HepG2 (cell line): ENCODE measurements around the gene ZNF101. TPM values are rescaled to one million over a fixed set of nuclear protein-coding genes. Genes with fewer than 3 reads are reported as not detected.
A peak's percentile ranks its signal among the peaks of the same experiment; 100 is the strongest.

Experiments
- AGO1 ChIP-seq: fragments of 200-400 bp; formaldehyde crosslinking; IDR thresholded peaks from 2 replicates; pipeline ENCODE4 v1.6.1; 2017; ENCODE audit warnings: mild to moderate bottlenecking, low read depth, low read length, moderate library complexity; ENCODE audit not compliant: poor library complexity, severe bottlenecking
- FOXC1 ChIP-seq: sonication (generic); formaldehyde crosslinking; IDR thresholded peaks from 2 replicates; pipeline ENCODE4 v1.8.0; 2022; ENCODE audit warnings: mild to moderate bottlenecking, missing genetic modification reagents, borderline replicate concordance
- LCORL ChIP-seq, 2 experiments: fragments of 450-650 bp in 1 of 2; sonication (generic) in 1 of 2; formaldehyde crosslinking in 1 of 2; IDR thresholded peaks; 2 replicates each; pipeline versions ENCODE4 v1.5.0 to v1.6.1; 2017 to 2020; ENCODE audit warnings: antibody characterized with exemption in 1 of 2, missing genetic modification reagents in 1 of 2
- RBAK ChIP-seq: sonication (generic); formaldehyde crosslinking; IDR thresholded peaks from 2 replicates; pipeline ENCODE4 v1.5.1; 2020; ENCODE audit warnings: mild to moderate bottlenecking, missing genetic modification reagents
- THYN1 ChIP-seq: sonication (generic); formaldehyde crosslinking; IDR thresholded peaks from 2 replicates; pipeline ENCODE4 v1.8.1; 2023; ENCODE audit warnings: low read depth, mild to moderate bottlenecking, moderate library complexity, missing genetic modification reagents, borderline replicate concordance
- ZNF207 ChIP-seq: fragments of 450-650 bp; IDR thresholded peaks from 2 replicates; pipeline ENCODE4 v1.6.1; 2016; ENCODE audit warnings: antibody characterized with exemption, borderline replicate concordance
- polyA plus RNA-seq, 8 experiments: library from polyadenylated mRNA; depleted of rRNA in 3 of 8; stranded (reverse) in 7 of 8; unstranded in 1 of 8; fragments of >200 nt; fragmentation: Illumina TruSeq in 4 of 8; extraction: Trizol in 4 of 8; gene quantifications; 2 replicates each; pipeline versions ENCODE4 v1.2.1 to v1.2.3, GENCODE V29; 2011 to 2016; ENCODE audit warnings: low read depth in 4 of 8, missing spikeins in 1 of 8, mixed read lengths in 1 of 8; ENCODE audit not compliant: insufficient read depth in 1 of 8
- total RNA-seq, 5 experiments: library from RNA; depleted of rRNA; stranded (reverse); fragments of >200 nt; fragmentation: Illumina TruSeq; extraction: Trizol; gene quantifications; 2 replicates each; pipeline ENCODE4 v1.2.3, GENCODE V29; 2016; ENCODE audit warnings: low read depth in 1 of 5
- TF ChIP-seq, protein P1 (sequence below): sonication (generic); formaldehyde crosslinking; IDR thresholded peaks from 2 replicates; pipeline ENCODE4 v1.5.0; 2020; ENCODE audit warnings: mild to moderate bottlenecking, missing genetic modification reagents, borderline replicate concordance
- TF ChIP-seq, protein P2 (sequence below): sonication (generic); formaldehyde crosslinking; IDR thresholded peaks from 2 replicates; pipeline ENCODE4 v1.4.0; 2020; ENCODE audit warnings: low read depth, mild to moderate bottlenecking, missing genetic modification reagents
- TF ChIP-seq, protein P3 (sequence below): sonication (generic); formaldehyde crosslinking; IDR thresholded peaks from 2 replicates; pipeline ENCODE4 v1.4.0; 2020; ENCODE audit warnings: missing genetic modification reagents, mild to moderate bottlenecking, borderline replicate concordance

Gene ZNF101
- total and polyA plus RNA-seq, 2 of the 13 experiments (the other 11 are each of a cell fraction or from before 2014, with no cell fraction given) = 12.9 to 28.9 TPM

DNA sequence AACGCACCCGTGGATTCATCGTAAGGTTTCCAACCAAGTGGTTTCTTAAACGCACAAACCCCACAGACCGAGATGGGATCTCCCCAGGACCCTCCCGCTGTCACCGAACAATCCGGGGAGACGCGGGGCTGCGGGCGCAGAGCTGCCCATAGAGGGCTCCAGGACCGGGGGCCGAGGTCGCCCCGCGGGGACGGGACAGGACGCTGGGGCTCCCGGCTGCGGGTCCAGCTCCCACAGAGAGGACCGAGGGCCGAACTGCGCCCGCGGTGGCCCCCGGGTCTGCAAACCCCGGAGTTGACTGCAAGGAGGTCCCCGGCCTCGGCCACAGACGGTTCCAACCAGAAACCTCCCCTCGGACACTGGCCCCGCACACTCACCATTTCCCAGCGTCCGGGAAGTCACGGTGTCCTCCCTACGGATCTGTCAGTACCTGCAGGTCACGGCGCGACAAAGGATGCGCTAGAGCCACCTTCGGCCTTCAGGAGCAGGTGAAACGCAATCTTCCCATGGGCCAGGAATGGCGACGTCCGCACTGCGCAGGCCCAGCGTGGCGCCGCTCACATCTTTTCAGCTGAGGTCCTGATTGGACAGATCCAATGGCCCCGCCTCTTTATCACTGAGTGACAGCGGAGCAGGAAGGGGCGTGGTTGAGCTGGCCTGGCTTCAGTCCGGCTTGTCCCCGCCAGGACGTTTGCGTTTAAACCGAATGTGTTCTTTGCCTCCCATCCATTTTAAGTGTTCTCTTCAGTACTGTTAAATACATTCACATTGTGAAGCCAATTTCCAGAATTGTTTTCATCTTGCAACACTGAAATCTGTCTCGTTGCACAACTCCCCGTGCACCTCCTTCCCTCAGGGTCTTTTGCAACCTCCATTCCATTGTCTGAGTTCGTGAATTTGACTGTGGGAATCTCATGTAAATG lies 64.2 kb downstream of the ZNF101 start, which contains the start of gene ZNF14 (continued):
- TF ChIP-seq, protein P1, sequence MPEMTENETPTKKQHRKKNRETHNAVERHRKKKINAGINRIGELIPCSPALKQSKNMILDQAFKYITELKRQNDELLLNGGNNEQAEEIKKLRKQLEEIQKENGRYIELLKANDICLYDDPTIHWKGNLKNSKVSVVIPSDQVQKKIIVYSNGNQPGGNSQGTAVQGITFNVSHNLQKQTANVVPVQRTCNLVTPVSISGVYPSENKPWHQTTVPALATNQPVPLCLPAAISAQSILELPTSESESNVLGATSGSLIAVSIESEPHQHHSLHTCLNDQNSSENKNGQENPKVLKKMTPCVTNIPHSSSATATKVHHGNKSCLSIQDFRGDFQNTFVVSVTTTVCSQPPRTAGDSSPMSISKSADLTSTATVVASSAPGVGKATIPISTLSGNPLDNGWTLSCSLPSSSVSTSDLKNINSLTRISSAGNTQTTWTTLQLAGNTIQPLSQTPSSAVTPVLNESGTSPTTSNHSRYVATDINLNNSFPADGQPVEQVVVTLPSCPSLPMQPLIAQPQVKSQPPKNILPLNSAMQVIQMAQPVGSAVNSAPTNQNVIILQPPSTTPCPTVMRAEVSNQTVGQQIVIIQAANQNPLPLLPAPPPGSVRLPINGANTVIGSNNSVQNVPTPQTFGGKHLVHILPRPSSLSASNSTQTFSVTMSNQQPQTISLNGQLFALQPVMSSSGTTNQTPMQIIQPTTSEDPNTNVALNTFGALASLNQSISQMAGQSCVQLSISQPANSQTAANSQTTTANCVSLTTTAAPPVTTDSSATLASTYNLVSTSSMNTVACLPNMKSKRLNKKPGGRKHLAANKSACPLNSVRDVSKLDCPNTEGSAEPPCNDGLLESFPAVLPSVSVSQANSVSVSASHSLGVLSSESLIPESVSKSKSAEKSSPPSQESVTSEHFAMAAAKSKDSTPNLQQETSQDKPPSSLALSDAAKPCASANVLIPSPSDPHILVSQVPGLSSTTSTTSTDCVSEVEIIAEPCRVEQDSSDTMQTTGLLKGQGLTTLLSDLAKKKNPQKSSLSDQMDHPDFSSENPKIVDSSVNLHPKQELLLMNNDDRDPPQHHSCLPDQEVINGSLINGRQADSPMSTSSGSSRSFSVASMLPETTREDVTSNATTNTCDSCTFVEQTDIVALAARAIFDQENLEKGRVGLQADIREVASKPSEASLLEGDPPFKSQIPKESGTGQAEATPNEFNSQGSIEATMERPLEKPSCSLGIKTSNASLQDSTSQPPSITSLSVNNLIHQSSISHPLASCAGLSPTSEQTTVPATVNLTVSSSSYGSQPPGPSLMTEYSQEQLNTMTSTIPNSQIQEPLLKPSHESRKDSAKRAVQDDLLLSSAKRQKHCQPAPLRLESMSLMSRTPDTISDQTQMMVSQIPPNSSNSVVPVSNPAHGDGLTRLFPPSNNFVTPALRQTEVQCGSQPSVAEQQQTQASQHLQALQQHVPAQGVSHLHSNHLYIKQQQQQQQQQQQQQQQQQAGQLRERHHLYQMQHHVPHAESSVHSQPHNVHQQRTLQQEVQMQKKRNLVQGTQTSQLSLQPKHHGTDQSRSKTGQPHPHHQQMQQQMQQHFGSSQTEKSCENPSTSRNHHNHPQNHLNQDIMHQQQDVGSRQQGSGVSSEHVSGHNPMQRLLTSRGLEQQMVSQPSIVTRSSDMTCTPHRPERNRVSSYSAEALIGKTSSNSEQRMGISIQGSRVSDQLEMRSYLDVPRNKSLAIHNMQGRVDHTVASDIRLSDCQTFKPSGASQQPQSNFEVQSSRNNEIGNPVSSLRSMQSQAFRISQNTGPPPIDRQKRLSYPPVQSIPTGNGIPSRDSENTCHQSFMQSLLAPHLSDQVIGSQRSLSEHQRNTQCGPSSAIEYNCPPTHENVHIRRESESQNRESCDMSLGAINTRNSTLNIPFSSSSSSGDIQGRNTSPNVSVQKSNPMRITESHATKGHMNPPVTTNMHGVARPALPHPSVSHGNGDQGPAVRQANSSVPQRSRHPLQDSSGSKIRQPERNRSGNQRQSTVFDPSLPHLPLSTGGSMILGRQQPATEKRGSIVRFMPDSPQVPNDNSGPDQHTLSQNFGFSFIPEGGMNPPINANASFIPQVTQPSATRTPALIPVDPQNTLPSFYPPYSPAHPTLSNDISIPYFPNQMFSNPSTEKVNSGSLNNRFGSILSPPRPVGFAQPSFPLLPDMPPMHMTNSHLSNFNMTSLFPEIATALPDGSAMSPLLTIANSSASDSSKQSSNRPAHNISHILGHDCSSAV = no peak
- no peak for TF ChIP-seq RBAK (CRISPR knock-in tag)
- no peak for TF ChIP-seq ZNF207
- no peak for TF ChIP-seq FOXC1 (CRISPR knock-in tag)
- no peak for TF ChIP-seq AGO1
- TF ChIP-seq, protein P2, sequence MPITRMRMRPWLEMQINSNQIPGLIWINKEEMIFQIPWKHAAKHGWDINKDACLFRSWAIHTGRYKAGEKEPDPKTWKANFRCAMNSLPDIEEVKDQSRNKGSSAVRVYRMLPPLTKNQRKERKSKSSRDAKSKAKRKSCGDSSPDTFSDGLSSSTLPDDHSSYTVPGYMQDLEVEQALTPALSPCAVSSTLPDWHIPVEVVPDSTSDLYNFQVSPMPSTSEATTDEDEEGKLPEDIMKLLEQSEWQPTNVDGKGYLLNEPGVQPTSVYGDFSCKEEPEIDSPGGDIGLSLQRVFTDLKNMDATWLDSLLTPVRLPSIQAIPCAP (CRISPR knock-in tag) = no peak
- no peak for TF ChIP-seq LCORL (IDR thresholded peaks at IDR 0.05)
- 0 out of 2 replicates have a peak, but pooled peaks have one; percentile 43 for TF ChIP-seq LCORL (CRISPR knock-in tag; IDR thresholded peaks at IDR 0.05)
- TF ChIP-seq, protein P3, sequence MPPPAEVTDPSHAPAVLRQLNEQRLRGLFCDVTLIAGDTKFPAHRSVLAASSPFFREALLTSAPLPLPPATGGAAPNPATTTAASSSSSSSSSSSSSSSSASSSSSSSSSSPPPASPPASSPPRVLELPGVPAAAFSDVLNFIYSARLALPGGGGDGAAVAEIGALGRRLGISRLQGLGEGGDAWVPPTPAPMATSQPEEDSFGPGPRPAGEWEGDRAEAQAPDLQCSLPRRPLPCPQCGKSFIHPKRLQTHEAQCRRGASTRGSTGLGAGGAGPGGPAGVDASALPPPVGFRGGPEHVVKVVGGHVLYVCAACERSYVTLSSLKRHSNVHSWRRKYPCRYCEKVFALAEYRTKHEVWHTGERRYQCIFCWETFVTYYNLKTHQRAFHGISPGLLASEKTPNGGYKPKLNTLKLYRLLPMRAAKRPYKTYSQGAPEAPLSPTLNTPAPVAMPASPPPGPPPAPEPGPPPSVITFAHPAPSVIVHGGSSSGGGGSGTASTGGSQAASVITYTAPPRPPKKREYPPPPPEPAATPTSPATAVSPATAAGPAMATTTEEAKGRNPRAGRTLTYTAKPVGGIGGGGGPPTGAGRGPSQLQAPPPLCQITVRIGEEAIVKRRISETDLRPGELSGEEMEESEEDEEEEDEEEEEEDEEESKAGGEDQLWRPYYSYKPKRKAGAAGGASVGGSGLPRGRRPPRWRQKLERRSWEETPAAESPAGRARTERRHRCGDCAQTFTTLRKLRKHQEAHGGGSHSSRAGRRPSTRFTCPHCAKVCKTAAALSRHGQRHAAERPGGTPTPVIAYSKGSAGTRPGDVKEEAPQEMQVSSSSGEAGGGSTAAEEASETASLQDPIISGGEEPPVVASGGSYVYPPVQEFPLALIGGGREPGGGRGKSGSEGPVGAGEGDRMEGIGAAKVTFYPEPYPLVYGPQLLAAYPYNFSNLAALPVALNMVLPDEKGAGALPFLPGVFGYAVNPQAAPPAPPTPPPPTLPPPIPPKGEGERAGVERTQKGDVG = no peak
- TF ChIP-seq THYN1 = no peak
